Measurements from ENCODE around the gene ITPK1. TPM values are rescaled to one million over a fixed set of nuclear protein-coding genes. Genes with fewer than 3 reads are reported as not detected.
A peak's percentile ranks its signal among the peaks of the same experiment; 100 is the strongest.

The ITPK1 gene
- total RNA-seq, 2 experiments from 2014 or later, result 87.0 to 87.4 TPM

DNA sequence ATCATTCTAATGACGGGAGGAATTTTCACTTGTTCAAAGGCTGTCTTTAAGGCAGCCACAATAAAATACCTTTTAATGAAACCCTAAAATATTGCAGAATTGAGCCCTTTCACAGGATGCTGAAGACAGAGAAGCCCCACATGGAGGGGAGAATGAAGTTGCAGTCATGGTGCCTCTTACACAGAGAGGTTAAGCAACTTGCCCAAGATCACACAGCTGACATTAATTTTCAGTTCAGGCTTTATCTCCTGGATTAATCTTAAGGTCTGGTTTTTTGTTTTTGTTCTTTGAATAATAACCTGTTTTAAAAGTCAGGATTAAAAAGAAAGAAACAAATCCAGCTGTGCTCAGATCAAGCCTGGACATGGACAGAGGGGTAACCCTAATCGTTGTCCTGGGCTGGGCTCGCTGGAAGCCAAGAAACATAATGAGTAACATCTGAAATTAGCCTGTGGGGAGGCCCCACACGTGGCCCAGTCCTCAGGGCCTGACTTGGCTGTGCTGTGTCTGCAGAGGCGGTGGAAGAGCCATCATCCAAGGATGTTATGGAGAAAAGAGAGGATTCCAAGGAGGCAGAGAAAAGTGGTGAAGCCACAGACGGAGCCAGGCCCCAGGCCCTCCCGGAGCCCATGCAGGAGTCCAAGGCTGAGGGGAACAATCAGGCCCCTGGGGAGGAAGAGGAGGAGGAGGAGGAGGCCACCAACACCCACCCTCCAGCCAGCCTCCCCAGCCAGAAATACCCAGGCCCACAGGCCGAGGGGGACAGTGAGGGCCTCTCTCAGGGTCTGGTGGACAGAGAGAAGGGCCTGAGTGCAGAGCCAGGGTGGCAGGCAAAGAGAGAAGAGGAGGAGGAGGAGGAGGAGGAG, 184.8 kb downstream of the ITPK1 start:
- H3K4me3 Mint-ChIP-seq, result no peak overlapping the region
- no peak overlapping the region for H3K27ac Mint-ChIP-seq
- no peaks in the 10 kb centered on the region for H3K4me1 Mint-ChIP-seq
- no peak for DNase-seq
- H3K36me3 Mint-ChIP-seq, result no peaks in the 10 kb centered on the region
- no peaks in the 10 kb centered on the region for H3K27me3 Mint-ChIP-seq
- no peaks in the 10 kb centered on the region for H3K9me3 Mint-ChIP-seq

DNA sequence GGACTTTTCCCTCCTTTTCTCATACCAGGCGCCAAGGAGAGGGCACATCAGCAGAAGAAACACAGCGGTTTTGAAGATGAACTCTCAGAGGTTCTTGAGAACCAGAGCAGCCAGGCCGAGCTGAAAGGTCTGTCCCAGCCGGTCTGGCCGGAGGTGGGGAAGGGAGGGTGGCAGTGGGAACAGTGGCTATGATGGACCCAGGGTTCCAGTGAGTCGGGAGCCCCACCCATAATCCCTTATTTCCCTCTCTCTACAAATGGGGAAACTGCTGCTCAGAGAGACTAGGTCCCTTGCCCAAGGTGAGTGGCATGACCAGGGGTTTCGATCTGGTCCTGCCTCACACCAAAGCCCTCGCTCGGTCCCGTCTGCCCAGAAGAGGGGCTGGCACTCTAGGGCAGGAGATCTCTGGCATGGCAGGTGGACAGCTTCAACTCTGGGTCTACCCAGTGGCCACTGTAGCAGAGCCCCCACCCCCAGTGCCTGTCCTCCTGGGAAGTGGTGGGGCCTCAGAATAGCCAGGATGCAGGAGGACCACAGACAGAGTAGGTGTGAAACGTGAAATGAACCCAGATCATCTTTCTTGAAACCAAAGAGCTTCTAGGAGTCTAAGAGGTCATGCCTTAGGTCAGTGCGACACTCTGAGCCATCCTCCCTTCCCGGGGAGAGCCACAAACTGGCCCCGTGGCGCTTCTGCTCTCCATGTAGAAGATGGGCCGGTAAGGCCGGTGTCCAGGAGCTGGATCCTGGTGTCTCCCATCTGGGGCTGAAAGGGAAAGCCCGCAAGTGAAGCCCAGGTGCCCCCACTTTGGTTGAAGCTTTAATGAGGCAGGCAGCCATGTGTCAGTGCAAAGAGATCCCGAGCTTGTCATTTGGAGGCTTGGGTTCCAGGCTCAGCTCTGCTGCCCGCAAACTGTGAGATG, 185.8 kb downstream of the ITPK1 start:
- no peak for DNase-seq
- Mint-ChIP-seq H3K9me3 (no peaks in the 10 kb centered on the region), H3K27ac (no peak overlapping the region), H3K36me3 (no peaks in the 10 kb centered on the region), H3K4me3 (no peak overlapping the region), H3K4me1 (no peaks in the 10 kb centered on the region), H3K27me3 (peaks cover 7% of the 10 kb centered on the region)

DNA sequence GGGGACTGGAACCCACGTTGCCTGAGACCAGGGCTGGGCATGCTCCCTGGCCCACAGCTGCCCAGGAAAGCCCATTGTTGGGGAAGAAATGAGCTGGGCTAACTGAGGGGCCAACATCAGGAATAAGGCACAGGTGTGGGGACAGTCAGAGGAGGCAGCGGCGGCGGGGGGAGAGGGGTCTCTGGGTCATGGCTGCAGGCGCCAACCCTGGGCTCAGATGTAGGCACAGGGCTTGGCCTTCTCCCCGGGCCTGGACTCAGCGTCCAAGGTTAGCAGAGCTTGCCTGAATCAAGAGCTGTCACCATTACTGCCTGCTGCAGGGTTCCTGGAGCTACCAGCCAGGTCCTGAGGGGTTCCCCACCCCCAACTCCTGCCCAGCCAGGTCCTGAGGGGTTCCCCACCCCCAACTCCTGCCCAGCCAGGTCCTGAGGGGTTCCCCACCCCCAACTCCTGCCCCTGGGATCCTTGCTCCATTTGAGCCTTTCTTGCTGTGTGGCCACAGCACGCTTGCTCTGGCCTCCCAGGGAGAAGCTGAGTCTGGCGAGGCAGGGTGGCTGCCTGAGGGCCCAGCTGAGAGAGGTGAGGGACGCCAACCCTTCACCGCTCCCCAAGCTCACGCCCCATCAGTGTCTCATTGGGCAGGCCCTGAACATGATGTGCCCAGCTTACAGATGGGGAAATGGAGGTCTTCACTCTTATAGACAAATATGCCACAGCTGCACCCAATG, 186.6 kb downstream of the ITPK1 start:
- Mint-ChIP-seq H3K4me3 (no peak overlapping the region), H3K4me1 (no peaks in the 10 kb centered on the region), H3K27me3 (peaks cover 15% of the 10 kb centered on the region), H3K36me3 (no peaks in the 10 kb centered on the region), H3K27ac (no peak overlapping the region), H3K9me3 (no peaks in the 10 kb centered on the region)
- no peak for DNase-seq

DNA sequence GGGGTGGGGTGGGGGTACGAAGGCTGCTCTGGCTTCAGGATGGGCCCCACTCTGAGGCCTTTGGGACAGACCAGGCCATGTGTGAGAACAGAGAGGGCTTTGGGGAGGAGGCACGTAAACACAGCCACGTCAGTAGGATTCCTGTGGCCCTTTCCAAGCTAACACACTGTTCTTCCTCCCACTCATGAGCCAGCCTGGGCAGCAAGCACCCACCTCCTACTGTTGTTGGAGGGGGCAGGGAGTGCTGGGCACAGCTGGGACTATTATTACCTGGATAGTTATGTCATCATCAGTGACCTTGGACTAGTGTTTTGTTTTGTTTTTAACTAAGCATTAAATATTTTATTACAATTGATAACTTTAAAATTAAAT, 187.5 kb downstream of the ITPK1 start:
- Mint-ChIP-seq H3K27ac (no peak overlapping the region), H3K27me3 (peaks cover 24% of the 10 kb centered on the region), H3K9me3 (no peaks in the 10 kb centered on the region), H3K4me1 (no peaks in the 10 kb centered on the region), H3K36me3 (no peaks in the 10 kb centered on the region), H3K4me3 (no peak overlapping the region)
- no peak for DNase-seq

GRCh38 chr14:92927349-92928257, 188.1 kb downstream of the ITPK1 start:
- Mint-ChIP-seq H3K27ac (no peak overlapping the region), H3K9me3 (no peaks in the 10 kb centered on the region), H3K36me3 (no peaks in the 10 kb centered on the region), H3K4me3 (no peak overlapping the region), H3K4me1 (peaks cover under 1% of the 10 kb centered on the region), H3K27me3 (peaks cover 26% of the 10 kb centered on the region)
- DNase-seq, result no peak

DNA sequence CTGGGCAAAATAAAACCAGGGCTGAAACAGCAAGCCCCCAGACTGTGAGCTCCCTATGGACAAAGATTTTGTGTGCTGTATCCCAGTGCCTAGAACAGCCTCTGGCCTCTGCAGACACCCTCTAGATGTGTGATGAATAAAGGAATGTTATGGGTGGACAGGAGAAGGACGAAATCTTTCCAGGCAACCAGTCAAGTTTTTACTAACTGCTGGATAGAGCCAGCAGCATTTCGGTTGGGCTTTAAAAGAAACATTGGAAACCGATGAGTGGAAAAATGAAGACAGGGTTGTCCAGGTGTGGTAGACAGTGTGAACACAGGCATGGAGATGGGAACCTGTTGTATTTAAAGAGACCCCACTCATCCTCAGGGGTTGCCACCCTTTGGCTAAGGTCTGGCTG, 188.8 kb downstream of the ITPK1 start:
- no peaks in the 10 kb centered on the region for H3K36me3 Mint-ChIP-seq
- peaks cover 3% of the 10 kb centered on the region for H3K4me1 Mint-ChIP-seq
- no peak for DNase-seq
- peaks cover 33% of the 10 kb centered on the region for H3K27me3 Mint-ChIP-seq
- H3K27ac Mint-ChIP-seq, result no peak overlapping the region
- no peak overlapping the region for H3K4me3 Mint-ChIP-seq
- no peaks in the 10 kb centered on the region for H3K9me3 Mint-ChIP-seq

- Mint-ChIP-seq H3K4me3 (no peak overlapping the region), H3K27ac (no peak overlapping the region), H3K36me3 (no peaks in the 10 kb centered on the region), H3K4me1 (peaks cover 3% of the 10 kb centered on the region), H3K27me3 (peaks cover 39% of the 10 kb centered on the region), H3K9me3 (no peaks in the 10 kb centered on the region)
- DNase-seq, result no peak
These were observed 189.4 kb downstream of the ITPK1 start for GRCh38 chr14:92926180-92926845.

DNA sequence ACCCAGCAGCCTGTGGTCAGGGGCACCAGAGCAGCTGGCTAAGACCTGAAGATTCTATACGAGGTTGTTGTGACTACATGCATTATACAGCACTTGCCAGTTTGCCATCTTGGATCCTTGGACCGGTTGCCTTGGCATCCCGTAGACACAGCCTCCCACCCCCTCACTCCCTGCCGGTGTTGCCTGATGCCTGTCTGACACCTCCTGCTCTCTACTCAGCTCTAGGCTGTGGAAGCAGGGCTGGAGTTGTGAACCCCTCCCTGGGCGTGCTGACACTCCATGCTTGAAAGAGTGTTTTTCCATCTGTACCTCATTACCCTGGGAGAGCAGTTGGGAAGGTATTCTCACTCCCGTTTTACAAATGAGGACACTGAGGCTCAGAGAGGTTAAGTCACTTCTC, 190.3 kb downstream of the ITPK1 start:
- Mint-ChIP-seq H3K27me3 (peaks cover 45% of the 10 kb centered on the region), H3K4me3 (no peak overlapping the region), H3K27ac (no peak overlapping the region), H3K9me3 (no peaks in the 10 kb centered on the region), H3K36me3 (no peaks in the 10 kb centered on the region), H3K4me1 (peaks cover 3% of the 10 kb centered on the region)
- DNase-seq, result no peak

- Mint-ChIP-seq H3K36me3 (no peaks in the 10 kb centered on the region), H3K4me1 (peaks cover 3% of the 10 kb centered on the region), H3K27ac (no peak overlapping the region), H3K9me3 (no peaks in the 10 kb centered on the region), H3K27me3 (peaks cover 47% of the 10 kb centered on the region), H3K4me3 (no peak overlapping the region)
- DNase-seq, result no peak
These were observed 191.5 kb downstream of the ITPK1 start for GRCh38 chr14:92924247-92924646.

GRCh38 chr14:92923744-92924103, 192.0 kb downstream of the ITPK1 start:
- peaks cover 52% of the 10 kb centered on the region for H3K27me3 Mint-ChIP-seq
- H3K27ac Mint-ChIP-seq, result no peak overlapping the region
- no peak overlapping the region for H3K4me3 Mint-ChIP-seq
- H3K36me3 Mint-ChIP-seq, result no peaks in the 10 kb centered on the region
- DNase-seq, result no peak
- H3K9me3 Mint-ChIP-seq, result no peaks in the 10 kb centered on the region
- H3K4me1 Mint-ChIP-seq, result peaks cover 3% of the 10 kb centered on the region

GRCh38 chr14:92922883-92923743, 192.6 kb downstream of the ITPK1 start, which contains the start of gene CHGA:
Gene CHGA, plus strand, starts transcription at chr14:92923150. Its CDS starts 210 bp downstream, at chr14:92923360.
- Mint-ChIP-seq H3K36me3 (no peaks in the 10 kb centered on the region), H3K4me3 (no peak within 1 kb of the TSS), H3K4me1 (peaks cover 3% of the 10 kb centered on the region), H3K27ac (no peak within 1 kb of the TSS), H3K27me3 (peaks cover 55% of the 10 kb centered on the region), H3K9me3 (no peaks in the 10 kb centered on the region)
- peak; percentile 58 for DNase-seq

DNA sequence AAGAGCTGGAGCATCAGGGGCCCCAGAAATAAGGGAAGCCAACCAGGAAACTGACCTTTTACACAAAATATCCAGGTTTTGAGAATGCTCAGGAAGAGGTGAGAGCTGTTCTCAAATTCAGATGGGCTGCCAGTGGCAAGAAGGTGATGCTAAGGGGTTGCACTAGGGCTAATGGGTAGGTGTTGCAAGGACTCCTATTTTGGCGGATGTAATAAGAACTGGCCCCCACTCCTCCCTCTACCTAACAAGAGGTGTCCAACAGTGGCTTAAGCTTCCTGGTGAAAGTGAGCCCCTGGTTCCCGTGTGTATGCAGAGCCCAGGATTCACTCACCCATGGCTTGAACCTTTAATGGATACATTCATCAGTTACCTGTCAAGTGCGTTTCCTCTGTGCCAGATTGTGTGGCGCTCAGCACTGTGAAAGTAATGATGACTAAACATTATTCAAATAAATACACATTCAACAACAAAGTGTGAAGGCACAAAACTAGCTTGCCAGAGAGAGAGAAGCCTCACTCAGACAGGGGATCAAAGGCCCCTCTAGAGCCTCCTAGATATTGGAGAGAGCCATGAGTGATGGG, 193.5 kb downstream of the ITPK1 start:
- no peak for DNase-seq
- Mint-ChIP-seq H3K27ac (no peak overlapping the region), H3K4me3 (no peak overlapping the region), H3K4me1 (peaks cover 3% of the 10 kb centered on the region), H3K36me3 (no peaks in the 10 kb centered on the region), H3K27me3 (peaks cover 60% of the 10 kb centered on the region), H3K9me3 (no peaks in the 10 kb centered on the region)

DNA sequence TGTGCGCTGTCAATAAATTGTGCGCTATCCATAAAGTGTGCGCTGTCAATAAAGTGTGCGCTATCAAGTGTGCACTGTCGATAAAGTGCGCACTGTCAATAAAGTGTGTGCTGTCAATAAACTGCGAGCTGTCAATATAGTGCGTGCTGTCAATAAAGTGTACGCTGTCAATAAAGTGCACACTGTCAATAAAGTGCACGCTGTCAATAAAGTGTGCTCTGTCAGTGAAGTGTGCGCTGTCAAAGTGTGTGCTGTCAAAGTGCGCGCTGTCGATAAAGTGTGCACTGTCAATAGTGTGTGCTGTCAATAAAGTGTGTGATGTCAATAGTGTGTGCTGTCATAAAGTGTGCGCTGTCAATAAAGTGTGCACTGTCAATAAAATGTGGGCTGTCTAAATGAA, 195.7 kb downstream of the ITPK1 start:
- no peak for DNase-seq
- no peak overlapping the region for H3K4me3 Mint-ChIP-seq
- H3K27me3 Mint-ChIP-seq, result peaks cover 56% of the 10 kb centered on the region
- no peaks in the 10 kb centered on the region for H3K36me3 Mint-ChIP-seq
- no peaks in the 10 kb centered on the region for H3K9me3 Mint-ChIP-seq
- H3K4me1 Mint-ChIP-seq, result peaks cover 3% of the 10 kb centered on the region
- no peak overlapping the region for H3K27ac Mint-ChIP-seq

Data from activated naive CD8-positive, alpha-beta T cell treated with anti-CD3 and anti-CD28 coated beads for 36 hours (primary cell).